Endothelial cell of umbilical vein (primary cell): ENCODE results near the gene DYNLRB2. TPM values are rescaled to one million over a fixed set of nuclear protein-coding genes. Genes with fewer than 3 reads are reported as not detected.

Source experiments
- BruUV-seq: library from RNA; stranded (reverse); fragments of 400-500 nt; replicated peaks from 2 replicates; lab custom pipeline; 2021; lab: Mats Ljungman, UMichigan
- CTCF ChIA-PET: fragments of 300-600, 350-600 bp; sonication (Branson Sonifier 250); formaldehyde crosslinking; loops from one replicate; lab custom pipeline; 2021; ENCODE audit warnings: antibody characterized with exemption, inconsistent platforms; lab: Charles Lee
- POLR2A ChIA-PET: fragments of 300-600, 350-600 bp; sonication (Branson Sonifier 250); formaldehyde crosslinking; loops from one replicate; lab custom pipeline; 2021; ENCODE audit warnings: antibody characterized with exemption, inconsistent platforms; lab: Charles Lee
- DNase-seq: peaks from one replicate; pipeline ENCODE4 v3.0.0-alpha.2; 2011; ENCODE audit warnings: low read depth, low spot score
- FAIRE-seq: peaks from 2 replicates; lab custom pipeline; 2011; peaks lifted over from hg19 to GRCh38; lab: Jason Lieb, UNC
- H2AFZ ChIP-seq: 2 replicates; pipeline ENCODE4 v1.6.0; 2012; ENCODE audit warnings: low read depth, low read length, control low read depth, inconsistent platforms
- H3K27ac ChIP-seq: 2 replicates; pipeline ENCODE4 v1.5.1; 2011; ENCODE audit warnings: low read depth, mild to moderate bottlenecking, control low read depth, low read length, moderate library complexity; ENCODE audit not compliant: insufficient read depth
- H3K27me3 ChIP-seq, 2 experiments: 2 replicates each; pipeline versions ENCODE4 v1.6.0 to v1.6.1; 2011; ENCODE audit warnings: low read length in 2 of 2, mixed read lengths in 1 of 2; ENCODE audit not compliant: control insufficient read depth in 2 of 2, insufficient read depth in 2 of 2
- H3K36me3 ChIP-seq, 2 experiments: 2 replicates in 1 of 2; 3 replicates in 1 of 2; pipeline ENCODE4 v1.5.1; 2011; ENCODE audit warnings: low read length in 2 of 2, mild to moderate bottlenecking in 1 of 2, moderate library complexity in 1 of 2; ENCODE audit not compliant: control insufficient read depth in 2 of 2, insufficient read depth in 2 of 2; ENCODE audit errors: extremely low read depth in 1 of 2
- H3K4me1 ChIP-seq: 3 replicates; pipeline ENCODE4 v1.5.1; 2011; ENCODE audit warnings: mild to moderate bottlenecking, low read length; ENCODE audit not compliant: control insufficient read depth, insufficient read depth; ENCODE audit errors: extremely low read depth
- H3K4me2 ChIP-seq: 2 replicates; pipeline ENCODE4 v1.6.1; 2011; ENCODE audit warnings: low read length, control low read depth, mixed read lengths; ENCODE audit not compliant: insufficient read depth
- H3K4me3 ChIP-seq, 3 experiments: fragments of 200-600 bp in 1 of 3; sonication (generic), shearing (Covaris generic) in 1 of 3; replicated peaks in 1 of 3; 2 replicates each; pipeline ENCODE4 v1.5.1; 2011 to 2016; ENCODE audit warnings: control low read depth in 3 of 3, low read length in 3 of 3, mild to moderate bottlenecking in 2 of 3, inconsistent platforms in 1 of 3, low read depth in 1 of 3, moderate library complexity in 1 of 3; ENCODE audit not compliant: insufficient read depth in 1 of 3
- H3K79me2 ChIP-seq: 2 replicates; pipeline ENCODE4 v1.6.0; 2012; ENCODE audit warnings: low read length, inconsistent platforms; ENCODE audit not compliant: control insufficient read depth, insufficient read depth
- H3K9ac ChIP-seq: replicated peaks from 2 replicates; pipeline ENCODE3; 2011; ENCODE audit warnings: low read length, control low read depth; ENCODE audit not compliant: insufficient read depth; ENCODE audit errors: extremely low read depth
- H3K9me1 ChIP-seq: replicated peaks from 3 replicates; pipeline ENCODE4 v1.6.0; 2011; ENCODE audit warnings: mild to moderate bottlenecking, low read length; ENCODE audit not compliant: control insufficient read depth, insufficient read depth; ENCODE audit errors: extremely low read depth
- H3K9me3 ChIP-seq: replicated peaks from 2 replicates; pipeline ENCODE4 v1.5.1; 2012; ENCODE audit warnings: low read length, inconsistent platforms; ENCODE audit not compliant: control insufficient read depth, insufficient read depth
- H4K20me1 ChIP-seq: replicated peaks from 2 replicates; pipeline ENCODE3; 2011; ENCODE audit warnings: mild to moderate bottlenecking, low read length; ENCODE audit not compliant: control insufficient read depth, insufficient read depth; ENCODE audit errors: extremely low read depth
- EZH2 ChIP-seq: IDR thresholded peaks from 2 replicates; pipeline ENCODE4 v1.6.1; 2012; ENCODE audit warnings: borderline replicate concordance, low read depth, mild to moderate bottlenecking, moderate library complexity, low read length, inconsistent platforms; ENCODE audit not compliant: severe bottlenecking
- FOS ChIP-seq: IDR thresholded peaks from 2 replicates; pipeline ENCODE4 v1.6.1; 2011; ENCODE audit warnings: mild to moderate bottlenecking, low read length, moderate library complexity, borderline replicate concordance; ENCODE audit not compliant: insufficient read depth
- GATA2 ChIP-seq: IDR thresholded peaks from 2 replicates; pipeline ENCODE4 v1.7.0; 2011; ENCODE audit warnings: low read depth, mild to moderate bottlenecking, moderate library complexity, mixed read lengths, low read length; ENCODE audit not compliant: insufficient read length, insufficient read depth
- JUN ChIP-seq: IDR thresholded peaks from 2 replicates; pipeline ENCODE4 v1.6.1; 2011; ENCODE audit warnings: borderline replicate concordance, low read depth; ENCODE audit not compliant: insufficient read length, insufficient read depth
- MYC ChIP-seq: IDR thresholded peaks from one replicate; pipeline ENCODE4 v1.6.1; 2011; ENCODE audit warnings: mild to moderate bottlenecking, low read depth, low read length
- POLR2A ChIP-seq: IDR thresholded peaks from 2 replicates; pipeline ENCODE4 v1.6.1; 2012; ENCODE audit warnings: low read depth, mild to moderate bottlenecking, control low read depth, low read length
- POLR2AphosphoS5 ChIP-seq: IDR thresholded peaks from 2 replicates; pipeline ENCODE4 v1.6.1; 2012; ENCODE audit warnings: low read depth, mild to moderate bottlenecking, control low read depth, low read length, moderate library complexity; ENCODE audit not compliant: insufficient read depth
- dilution Hi-C: fragments of 300-500 bp; cut with MboI; formaldehyde crosslinking; loops from one replicate; pipeline ENCODE4 v1.15.0; 2019; ENCODE audit warnings: low sequenced_read_pairs; ENCODE audit not compliant: extremely low pct_ligation_motif_present
- intact Hi-C: fragments of 100-400 bp; cut with micrococcal nuclease; formaldehyde crosslinking; loops from one replicate; pipeline ENCODE4 v1.10.0; 2022
- polyA plus RNA-seq, 4 experiments: library from polyadenylated mRNA; depleted of rRNA in 3 of 4; stranded (reverse) in 3 of 4; unstranded in 1 of 4; fragments of >200 nt; gene quantifications; 2 replicates each; pipeline versions ENCODE4 v1.2.1 to v1.2.3, GENCODE V29; 2011 to 2012; ENCODE audit warnings: missing spikeins in 1 of 4
- total RNA-seq: library from RNA; stranded (reverse); gene quantifications from 2 replicates; pipeline ENCODE4 v1.2.3, GENCODE V29; 2021
- TF ChIP-seq, protein P1 (sequence below): IDR thresholded peaks from 2 replicates; pipeline ENCODE4 v1.6.1; 2011; ENCODE audit not compliant: insufficient read depth, insufficient read length
- TF ChIP-seq, protein P2 (sequence below), 2 donors: IDR thresholded peaks; 1 replicate in 1 of 2; 2 replicates in 1 of 2; pipeline ENCODE4 v1.5.1; 2011; ENCODE audit warnings: low read length in 2 of 2, mild to moderate bottlenecking in 2 of 2, moderate library complexity in 2 of 2, control low read depth in 1 of 2, inconsistent platforms in 1 of 2, low read depth in 1 of 2; ENCODE audit not compliant: insufficient read depth in 1 of 2; ENCODE audit errors: extremely low read depth in 1 of 2

Gene DYNLRB2
- total and polyA plus RNA-seq, 2 donors (not counting 3 experiments of a cell fraction or from before 2014, with no cell fraction given) = not detected

DNA sequence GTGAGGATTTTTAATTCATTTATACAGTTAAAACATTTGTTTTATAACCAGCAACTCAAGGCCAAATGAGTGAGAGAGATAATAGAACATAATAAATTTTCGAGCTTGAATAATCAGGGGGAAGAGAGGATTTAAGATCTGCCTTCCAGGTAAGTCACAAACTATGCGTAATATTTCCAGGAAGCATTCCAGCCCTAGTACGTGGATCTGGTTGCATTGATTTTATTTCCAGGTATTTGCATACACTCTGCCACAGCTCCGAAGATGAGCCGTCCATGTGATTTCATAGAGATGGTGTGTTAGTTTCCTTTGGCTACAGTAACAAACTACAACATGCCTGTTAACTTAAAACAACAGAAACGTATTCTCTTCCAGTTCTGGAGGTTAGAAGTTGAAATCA, 3.5 kb downstream of the DYNLRB2 start:
- intact Hi-C loops = loop anchor here (5.0 kb wide), 1 partner anchor 278 kb away; no protein-coding TSS in a partner anchor
- Histone ChIP-seq H3K27me3 (peaks cover 0 to 20% of the 10 kb centered on the region in 2 experiments), H3K4me2 (no peak overlapping the region), H3K4me3 (no peak overlapping the region), H3K9me1 (no peaks in the 10 kb centered on the region), H4K20me1 (no peaks in the 10 kb centered on the region), H2AFZ (no peak overlapping the region), H3K4me1 (peaks cover 10% of the 10 kb centered on the region), H3K9me3 (no peaks in the 10 kb centered on the region), H3K36me3 (no peaks in the 10 kb centered on the region), H3K79me2 (no peaks in the 10 kb centered on the region), H3K27ac (no peak overlapping the region), H3K9ac (no peak overlapping the region)
- no peak for FAIRE-seq
- DNase-seq = no peak
- no TSS peak for BruUV-seq
- ChIA-PET POLR2A (no interaction called here), CTCF (interaction anchor here (2.3 kb wide), 1 partner anchor 17 kb away, joined by 11 read pairs; no protein-coding TSS in a partner anchor)
- no peak for TF ChIP-seq GATA2
- dilution Hi-C loops = no loop called here

DNA sequence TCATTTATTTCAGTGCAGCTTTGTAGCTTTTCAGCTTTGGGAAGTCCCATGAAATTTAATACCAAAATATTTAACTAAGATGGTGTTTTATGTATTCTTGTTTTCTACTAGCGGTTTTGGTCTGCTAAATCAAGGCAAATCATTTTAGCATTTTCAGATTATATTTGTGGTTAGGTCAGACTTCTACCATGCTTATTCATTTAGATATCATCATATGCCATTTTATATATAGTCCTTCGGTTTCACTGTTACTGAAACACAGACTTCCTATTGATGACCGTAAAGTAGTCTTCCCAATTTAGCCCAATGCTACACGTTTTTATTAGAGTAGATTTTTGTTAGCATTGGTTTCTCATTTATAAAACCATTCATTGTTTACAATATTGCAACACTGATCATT, 5.5 kb downstream of the DYNLRB2 start:
- Histone ChIP-seq H3K9me1 (no peaks in the 10 kb centered on the region), H3K4me1 (peaks cover 1% of the 10 kb centered on the region), H3K36me3 (no peaks in the 10 kb centered on the region), H3K27me3 (peaks cover 3 to 24% of the 10 kb centered on the region in 2 experiments), H2AFZ (no peak overlapping the region), H3K4me3 (no peak overlapping the region), H3K4me2 (no peak overlapping the region), H3K9me3 (no peaks in the 10 kb centered on the region), H3K27ac (no peak overlapping the region), H3K9ac (no peak overlapping the region), H3K79me2 (no peaks in the 10 kb centered on the region), H4K20me1 (no peaks in the 10 kb centered on the region)
- intact Hi-C loops (no loop called here), dilution Hi-C loops (no loop called here)
- FAIRE-seq = no peak
- no TSS peak for BruUV-seq
- CTCF ChIA-PET = no interaction called here
- TF ChIP-seq, protein P1, sequence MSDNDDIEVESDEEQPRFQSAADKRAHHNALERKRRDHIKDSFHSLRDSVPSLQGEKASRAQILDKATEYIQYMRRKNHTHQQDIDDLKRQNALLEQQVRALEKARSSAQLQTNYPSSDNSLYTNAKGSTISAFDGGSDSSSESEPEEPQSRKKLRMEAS = no peak
- TF ChIP-seq MYC = no peak
- no peak for TF ChIP-seq GATA2
- TF ChIP-seq JUN = no peak
- TF ChIP-seq FOS = no peak
- TF ChIP-seq, protein P2, sequence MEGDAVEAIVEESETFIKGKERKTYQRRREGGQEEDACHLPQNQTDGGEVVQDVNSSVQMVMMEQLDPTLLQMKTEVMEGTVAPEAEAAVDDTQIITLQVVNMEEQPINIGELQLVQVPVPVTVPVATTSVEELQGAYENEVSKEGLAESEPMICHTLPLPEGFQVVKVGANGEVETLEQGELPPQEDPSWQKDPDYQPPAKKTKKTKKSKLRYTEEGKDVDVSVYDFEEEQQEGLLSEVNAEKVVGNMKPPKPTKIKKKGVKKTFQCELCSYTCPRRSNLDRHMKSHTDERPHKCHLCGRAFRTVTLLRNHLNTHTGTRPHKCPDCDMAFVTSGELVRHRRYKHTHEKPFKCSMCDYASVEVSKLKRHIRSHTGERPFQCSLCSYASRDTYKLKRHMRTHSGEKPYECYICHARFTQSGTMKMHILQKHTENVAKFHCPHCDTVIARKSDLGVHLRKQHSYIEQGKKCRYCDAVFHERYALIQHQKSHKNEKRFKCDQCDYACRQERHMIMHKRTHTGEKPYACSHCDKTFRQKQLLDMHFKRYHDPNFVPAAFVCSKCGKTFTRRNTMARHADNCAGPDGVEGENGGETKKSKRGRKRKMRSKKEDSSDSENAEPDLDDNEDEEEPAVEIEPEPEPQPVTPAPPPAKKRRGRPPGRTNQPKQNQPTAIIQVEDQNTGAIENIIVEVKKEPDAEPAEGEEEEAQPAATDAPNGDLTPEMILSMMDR (IDR thresholded peaks at IDR 0.05; ENCODE audit: extremely low read depth in 1 of 2, insufficient read depth in 1 of 2, low read depth in 1 of 2, low read length in 2 of 2) = no peak
- no peak for TF ChIP-seq POLR2A
- TF ChIP-seq EZH2 = no peak
- no peak for TF ChIP-seq POLR2AphosphoS5
- POLR2A ChIA-PET = no interaction called here
- no peak for DNase-seq
